HG02678 (cell line): ENCODE results near the gene TK1.
"Not testable (repeated sequence)": the region's sequence is repeated elsewhere in the genome, so short reads cannot be mapped to it uniquely, and the experiment has no call there.

ENCODE experiments used
- ATAC-seq: cut with Tn5 transposase; IDR thresholded peaks from one replicate; pipeline ENCODE4 v1.9.1; 2021; ENCODE audit warnings: mild to moderate bottlenecking, moderate library complexity; ENCODE audit not compliant: unreplicated experiment

TK1 gene, protein sequence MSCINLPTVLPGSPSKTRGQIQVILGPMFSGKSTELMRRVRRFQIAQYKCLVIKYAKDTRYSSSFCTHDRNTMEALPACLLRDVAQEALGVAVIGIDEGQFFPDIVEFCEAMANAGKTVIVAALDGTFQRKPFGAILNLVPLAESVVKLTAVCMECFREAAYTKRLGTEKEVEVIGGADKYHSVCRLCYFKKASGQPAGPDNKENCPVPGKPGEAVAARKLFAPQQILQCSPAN

DNA sequence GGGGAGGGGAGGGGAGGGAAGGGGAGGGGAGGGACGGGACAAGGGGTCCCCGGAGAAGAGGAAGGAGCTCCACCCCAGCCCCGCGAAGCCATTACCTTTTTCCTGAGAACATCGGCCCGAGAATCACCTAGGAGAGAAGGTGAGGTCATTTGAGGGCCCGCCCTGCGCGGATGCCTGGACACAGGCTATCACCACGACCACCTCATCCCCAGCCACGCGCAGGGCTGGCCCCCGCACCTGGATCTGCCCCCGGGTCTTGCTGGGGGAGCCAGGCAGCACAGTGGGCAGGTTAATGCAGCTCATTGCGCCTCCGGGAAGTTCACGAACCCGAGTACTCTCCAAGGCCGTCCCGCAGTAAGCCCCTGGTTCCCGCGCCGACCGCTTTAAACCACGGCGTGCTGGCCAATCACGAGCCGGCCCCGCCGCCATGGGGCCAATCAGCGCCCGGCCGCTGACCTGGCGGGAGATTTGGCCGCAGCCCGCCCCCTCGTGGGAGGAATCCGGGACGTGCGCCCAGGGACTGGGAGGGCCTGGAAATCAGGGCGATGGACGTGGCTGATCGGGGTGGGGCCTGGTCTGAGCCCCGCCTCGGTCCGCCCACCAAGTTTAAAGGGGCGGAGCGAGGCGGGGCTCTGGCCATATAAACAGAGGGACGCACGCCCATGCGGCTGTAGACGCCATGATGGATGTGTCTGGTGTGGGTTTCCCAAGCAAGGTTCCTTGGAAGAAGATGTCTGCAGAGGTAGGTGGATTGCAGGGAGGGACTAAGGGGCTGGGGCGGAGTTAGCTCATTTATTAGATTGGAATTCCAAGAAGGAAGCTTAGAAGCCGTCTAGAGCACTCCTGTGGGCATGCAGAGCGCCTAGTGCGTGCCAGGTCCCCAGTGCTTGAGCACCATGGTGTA is at the start of gene TK1, which contains the start of gene AFMID:
TK1 (minus strand) TSS at position 361 of the 904 bp plus-strand sequence; CDS start at position 303, 58 bp downstream.
AFMID (plus strand) TSS at position 671 of the 904 bp plus-strand sequence; CDS start at position 680, 9 bp downstream.
- peak; percentile 92 for ATAC-seq

DNA sequence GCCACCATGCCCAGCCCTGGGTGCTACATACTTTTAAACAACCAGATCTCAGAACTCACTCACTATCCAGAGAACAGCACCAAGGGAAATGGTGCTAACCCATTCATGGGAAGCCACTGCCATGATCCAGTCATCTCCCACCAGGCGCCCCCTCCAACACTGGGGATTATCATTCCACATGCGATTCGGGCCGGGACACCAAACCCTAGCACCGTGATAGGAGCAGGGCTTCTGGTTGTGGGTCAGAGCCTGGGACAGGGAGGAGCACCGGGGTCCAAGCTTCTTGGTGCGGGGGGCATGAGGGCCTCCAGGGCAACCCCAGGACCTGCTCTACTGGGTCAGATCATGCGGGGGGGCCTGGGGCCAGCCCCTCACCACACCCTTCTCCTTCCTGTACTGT is 49.0 kb upstream of the TK1 start:
- no peak for ATAC-seq

DNA sequence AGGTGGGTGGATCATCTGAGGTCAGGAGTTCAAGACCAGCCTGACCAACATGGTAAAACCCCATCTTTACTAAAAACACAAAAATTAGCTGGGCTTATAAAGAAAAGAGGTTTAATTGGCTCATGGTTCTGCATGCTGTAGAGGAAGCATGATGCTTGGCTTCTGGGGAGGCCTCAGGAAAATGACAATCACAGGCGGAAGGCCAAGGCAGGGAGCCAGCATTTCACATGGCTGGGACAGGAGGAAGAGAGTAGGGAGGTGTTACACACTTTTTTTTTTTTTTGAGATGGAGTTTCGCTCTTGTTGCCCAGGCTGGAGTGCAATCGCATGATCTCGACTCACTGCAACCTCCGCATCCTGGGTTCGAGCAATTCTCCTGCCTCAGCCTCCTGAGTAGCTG is 48.2 kb upstream of the TK1 start:
- ATAC-seq: not testable (repeated sequence)

DNA sequence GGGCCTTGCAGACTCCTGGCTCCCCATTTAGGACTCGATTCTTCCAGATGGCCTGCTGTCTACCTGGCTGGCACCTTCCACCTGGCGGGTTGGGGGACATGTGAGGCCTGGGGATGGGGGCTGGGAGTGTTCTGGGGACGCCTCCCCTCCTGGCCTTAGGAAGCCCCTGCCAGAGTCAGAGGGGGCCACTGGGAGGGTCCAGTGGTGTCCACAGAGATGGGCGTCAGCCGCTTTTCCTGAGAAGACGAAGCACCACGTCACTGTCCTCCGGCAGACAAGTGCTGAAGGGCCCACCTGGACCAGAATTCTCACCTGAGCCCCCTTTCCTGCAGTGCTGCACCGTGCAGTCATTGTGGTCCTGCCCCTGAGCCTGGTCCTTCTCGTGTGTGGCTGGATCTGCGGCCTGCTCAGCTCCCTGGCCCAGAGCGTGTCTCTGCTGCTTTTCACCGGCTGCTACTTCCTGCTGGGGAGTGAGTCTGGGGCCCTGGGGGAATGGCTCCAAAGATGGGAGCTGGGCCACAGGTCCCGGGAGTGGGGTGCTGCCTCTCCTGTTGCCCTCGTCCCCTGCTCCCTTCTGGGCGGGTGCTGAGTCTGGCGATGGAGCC is 47.5 kb upstream of the TK1 start:
- ATAC-seq: no peak

DNA sequence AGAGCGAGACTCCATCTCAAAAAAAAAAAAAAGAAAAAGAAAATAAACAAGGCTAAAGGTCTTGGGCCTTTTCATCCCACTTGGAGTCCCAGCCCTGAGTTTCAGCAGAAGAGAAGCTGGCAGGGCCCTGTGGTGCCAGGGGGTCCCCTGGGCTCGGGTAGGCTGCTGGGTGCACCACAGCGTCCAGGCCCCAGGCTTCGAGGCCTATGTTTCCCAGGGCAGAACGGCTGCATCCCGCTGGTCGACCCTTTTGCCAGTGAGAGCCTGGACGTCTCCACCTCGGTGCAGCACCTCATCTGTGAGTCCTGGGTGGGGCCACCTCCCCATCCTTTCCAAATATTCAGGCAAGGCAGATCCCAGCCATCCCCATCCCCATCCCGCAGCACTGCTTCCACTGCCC is 46.8 kb upstream of the TK1 start:
- ATAC-seq: no peak

DNA sequence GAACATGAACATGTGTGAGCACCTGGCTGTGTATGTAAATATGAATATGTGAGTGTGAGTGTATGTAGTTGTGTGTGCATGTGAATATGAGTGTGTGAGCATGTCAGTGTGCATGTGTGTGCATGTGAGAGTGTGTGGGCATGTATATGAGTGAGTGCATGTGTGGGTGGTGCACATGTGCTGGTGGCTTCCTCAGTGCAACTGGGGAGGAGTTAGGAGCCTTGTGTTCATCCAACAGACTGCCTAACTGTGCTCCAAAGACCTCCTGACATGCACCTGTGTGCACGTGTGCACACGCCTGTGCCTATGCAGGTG is 46.0 kb upstream of the TK1 start:
- ATAC-seq: no peak

DNA sequence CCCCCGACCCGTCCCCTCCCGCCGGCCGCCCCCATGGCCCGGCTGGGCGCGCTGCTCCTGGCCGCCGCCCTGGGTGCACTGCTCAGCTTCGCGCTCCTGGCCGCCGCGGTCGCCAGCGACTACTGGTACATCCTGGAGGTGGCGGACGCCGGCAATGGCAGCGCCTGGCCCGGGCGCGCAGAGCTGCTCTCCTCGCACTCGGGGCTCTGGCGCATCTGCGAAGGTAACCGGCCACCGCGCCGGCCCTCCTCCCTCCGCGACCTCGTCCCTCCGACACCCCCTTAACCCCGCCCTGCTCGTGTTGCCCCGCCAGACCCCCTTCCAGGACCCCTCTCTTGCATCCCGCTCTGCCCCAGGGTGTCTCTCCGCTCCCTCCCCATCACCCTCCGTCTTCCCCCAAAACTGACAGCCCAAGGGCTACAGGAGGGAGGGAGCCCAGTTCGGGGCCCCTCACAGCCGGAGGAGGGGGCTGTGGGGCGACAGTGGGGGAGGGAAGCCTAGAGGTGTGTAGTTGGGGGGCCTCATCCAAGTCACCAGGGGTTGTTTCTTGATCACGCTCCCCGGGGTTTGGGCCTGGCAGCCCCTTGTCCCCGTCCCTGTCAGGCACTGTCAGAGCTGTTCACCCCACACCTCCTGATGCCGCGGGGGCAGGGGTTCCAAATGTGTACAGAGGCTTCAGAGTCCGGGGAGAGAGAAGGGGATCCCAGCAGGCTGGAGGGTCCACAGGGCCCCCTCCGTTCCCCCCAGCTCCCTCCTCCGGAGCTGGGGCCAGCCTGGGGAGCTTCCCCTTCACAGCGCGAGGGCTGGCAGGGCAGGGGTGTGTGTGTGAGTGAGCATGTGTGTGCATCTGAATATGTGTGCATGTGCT is 45.4 kb upstream of the TK1 start:
- ATAC-seq: no peak

DNA sequence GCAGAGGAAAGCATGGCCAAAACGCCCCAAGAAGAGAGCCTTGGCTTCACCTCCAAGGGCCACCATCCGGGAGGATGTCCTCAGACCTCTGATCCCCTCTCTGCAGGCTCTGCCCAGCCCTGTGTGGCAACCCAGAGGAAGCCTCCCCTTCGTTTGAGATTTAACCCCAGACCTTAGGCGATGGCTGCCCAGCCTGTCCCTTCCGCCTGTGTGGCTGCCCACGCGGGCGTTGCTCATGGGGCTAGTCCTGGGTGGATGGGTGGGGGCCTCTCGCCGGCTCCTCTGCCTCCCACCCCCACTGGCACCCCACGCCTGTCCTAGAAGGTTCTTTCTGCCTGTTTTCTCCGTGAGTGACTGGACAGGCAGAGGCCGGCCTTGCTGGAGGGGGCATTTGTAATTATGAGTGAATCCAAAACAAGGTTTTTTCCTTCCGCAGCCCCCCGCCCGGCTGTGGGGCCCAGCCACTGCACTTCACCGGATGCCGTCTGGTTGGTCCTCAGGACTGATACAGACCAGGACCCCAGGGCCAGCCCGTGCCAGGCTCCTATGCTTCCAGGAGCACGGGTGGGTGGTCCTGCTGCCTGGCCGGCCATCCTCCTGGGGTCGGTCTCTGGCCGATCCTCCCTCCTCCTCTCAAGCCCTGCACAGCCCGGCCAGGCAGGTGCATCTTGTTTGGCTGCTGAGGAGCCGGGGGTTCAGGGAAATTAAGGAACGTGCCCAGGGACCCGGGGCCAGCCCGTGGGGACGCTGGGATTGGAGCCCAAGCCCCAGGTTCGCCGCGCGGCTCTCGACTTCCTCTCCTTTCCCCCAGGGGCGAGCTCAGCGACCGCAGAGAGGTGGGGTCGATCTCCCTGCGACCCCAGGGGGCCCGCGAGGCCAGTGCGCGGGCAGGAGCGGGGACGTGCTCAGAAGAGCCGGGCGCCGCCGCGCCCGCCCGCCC is 44.4 kb upstream of the TK1 start, which contains the start of gene TMEM235:
TMEM235 (plus strand) TSS at position 636 of the 940 bp plus-strand sequence. CDS start 393 bp downstream, outside the sequence.
- no peak for ATAC-seq

DNA sequence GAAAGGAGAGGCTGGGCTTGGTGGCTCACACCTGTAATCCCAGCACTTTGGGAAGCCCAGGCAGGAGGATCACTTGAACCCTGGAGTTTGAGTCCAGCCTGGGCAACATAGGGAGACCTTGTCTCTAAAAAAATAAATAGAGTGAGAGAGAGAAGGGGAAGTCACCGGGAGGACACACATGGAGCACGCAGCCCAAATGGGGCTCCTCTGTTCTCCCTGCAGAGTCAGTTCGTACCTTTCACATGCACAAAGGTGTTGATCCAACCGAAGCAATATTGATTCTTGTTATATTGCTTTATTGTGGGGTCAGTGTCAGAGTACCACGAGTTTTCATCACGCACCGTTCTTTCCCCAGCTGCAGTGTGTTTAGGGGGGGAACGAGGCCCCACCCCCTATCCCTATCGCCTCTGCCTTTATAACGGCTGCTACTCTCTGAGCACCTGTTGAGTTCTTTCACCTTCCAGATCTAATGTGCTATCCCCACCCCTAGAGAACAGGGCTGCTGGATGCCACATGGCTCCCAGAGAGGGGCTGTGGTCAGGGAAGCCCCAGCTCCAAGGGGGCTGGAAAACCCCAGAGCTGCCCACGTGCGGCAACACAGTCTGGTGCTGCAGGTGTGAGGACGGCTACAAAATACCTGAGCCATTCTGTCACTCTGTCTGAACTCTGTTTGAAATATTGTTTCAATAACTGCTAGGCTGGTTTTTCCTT is 43.6 kb upstream of the TK1 start:
- ATAC-seq: no peak

DNA sequence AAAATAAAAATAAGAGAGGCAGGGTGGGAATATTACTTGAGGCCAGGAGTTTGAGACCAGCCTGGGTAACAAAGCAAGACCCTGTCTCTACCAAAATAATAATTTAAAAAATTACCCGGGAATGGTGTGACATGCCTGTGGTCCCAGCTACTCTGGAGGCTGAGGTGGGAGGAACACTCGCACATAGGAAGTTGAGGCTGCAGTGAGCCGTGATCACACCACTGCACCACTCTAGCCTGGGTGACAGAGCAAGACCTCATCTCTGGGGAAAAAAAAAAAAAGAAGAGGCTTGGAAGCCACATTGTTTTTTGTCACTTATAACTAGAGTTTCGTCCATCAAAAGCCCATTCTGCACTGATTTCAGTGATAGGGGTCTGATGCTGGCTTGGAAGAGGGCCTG is 41.3 kb upstream of the TK1 start:
- no peak for ATAC-seq

DNA sequence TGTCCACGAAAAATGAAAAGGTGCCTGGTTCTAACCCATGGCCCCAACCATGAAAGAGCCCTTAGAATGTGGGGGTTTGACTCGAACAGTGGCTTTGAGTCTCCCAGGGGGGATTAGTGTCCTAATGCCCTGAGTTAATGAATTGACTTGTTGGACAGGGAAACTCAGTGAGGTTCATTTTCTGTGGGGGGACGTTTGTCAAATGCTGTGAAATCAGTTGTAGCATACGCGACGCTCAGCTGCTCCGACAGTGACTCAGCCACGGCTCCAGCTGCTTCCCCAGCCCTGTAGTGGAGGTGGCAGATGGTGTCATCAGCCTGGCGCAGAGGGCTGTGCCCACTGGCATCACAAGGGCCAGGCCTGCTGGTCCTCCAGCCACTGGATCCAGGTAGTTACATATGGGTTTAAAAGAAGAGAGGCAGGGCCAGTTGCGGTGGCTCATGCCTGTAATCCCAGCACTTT is 40.6 kb upstream of the TK1 start:
- ATAC-seq: no peak

DNA sequence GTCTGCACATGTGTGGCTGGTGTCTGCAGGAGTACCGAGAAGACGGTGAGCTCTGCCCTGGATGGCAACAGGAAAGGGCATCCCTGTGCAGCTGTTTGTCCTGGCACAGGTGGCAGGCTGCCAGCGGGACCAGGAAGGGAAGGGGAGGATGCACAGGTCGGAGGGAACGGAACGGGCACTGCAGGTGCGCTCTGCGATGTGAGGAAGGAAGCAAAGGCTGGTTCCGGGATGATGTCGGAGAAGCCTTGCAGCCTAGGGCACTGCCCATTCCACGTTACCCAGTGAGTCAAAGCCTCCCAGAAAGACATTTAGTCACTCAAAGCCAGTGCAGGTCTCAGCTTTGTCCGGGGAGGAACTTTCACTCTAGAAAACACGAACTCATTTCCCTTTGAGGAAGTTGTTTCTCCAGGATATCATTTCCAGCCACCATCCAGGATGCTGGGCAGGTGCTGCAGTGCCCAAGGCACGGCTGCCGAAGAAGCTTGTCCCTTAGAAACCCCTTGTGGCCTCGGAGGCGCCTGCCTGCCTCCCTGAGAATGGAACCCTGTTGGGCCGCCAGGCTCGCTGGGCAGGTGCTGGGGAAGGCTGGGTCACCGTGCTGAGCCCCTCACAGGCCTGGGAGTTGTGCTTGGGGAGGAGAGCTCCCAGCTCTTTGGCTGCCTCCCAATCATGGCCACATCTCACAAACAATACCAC is 40.1 kb upstream of the TK1 start:
- no peak for ATAC-seq

DNA sequence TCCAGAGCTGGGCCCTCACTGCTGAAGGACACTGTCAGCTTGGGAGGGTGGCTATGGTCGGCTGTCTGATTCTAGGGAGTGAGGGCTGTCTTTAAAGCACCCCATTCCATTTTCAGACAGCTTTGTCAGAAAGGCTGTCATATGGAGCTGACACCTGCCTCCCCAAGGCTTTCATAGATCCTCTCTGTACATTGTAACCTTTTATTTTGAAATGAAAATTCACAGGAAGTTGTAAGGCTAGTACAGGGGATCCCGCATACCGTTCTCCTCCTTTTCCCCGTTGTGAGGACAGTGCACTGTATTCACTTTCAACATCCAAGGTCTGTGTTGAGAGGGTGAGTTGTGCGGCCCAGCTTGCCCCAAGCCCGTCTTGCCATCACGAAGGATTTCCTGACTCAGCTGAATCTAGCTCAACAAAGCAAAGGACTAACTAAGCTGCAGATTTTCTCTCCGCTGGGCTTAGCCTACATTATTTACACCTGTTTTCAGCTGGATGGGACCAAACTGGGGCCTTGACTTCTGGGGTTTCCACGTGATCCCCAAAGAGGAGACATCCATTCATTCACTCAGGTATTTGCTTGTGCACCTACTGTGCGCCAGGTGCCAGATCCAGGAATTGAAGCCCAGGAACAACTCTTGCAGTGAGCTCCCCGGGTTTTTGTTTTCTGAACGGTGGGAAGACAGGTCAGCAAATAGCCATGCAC is 39.4 kb upstream of the TK1 start:
- ATAC-seq: no peak

DNA sequence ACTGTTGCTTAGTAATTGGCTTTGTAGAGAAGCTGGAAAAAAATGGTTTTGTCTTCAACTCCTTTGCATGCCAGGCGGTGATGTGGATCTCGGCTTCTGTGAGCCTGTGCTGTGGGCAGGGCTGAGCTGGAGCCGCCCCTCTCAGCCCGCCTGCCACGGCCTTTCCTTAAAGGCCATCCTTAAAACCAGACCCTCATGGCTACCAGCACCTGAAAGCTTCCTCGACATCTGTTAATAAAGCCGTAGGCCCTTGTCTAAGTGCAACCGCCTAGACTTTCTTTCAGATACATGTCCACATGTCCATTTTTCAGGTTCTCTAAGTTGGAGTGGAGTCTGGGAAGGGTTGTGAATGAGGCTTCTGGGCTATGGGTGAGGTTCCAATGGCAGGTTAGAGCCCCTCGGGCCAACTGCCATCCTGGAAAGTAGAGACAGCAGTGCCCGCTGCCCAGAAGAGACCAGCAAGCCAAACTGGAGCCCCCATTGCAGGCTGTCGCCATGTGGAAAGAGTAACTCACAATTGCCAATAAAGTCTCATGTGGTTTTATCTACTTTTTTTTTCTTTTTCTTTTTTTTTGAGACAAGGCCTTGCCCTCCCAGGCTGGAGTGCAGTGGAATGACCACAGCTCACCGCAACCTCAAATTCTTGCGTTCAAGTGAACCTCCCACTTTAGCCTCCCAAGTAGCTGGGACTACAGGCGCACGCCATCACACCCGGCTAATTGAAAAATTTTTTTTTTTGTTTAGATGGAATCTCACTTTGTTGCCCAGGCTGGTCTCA is 38.4 kb upstream of the TK1 start:
- ATAC-seq: no peak

DNA sequence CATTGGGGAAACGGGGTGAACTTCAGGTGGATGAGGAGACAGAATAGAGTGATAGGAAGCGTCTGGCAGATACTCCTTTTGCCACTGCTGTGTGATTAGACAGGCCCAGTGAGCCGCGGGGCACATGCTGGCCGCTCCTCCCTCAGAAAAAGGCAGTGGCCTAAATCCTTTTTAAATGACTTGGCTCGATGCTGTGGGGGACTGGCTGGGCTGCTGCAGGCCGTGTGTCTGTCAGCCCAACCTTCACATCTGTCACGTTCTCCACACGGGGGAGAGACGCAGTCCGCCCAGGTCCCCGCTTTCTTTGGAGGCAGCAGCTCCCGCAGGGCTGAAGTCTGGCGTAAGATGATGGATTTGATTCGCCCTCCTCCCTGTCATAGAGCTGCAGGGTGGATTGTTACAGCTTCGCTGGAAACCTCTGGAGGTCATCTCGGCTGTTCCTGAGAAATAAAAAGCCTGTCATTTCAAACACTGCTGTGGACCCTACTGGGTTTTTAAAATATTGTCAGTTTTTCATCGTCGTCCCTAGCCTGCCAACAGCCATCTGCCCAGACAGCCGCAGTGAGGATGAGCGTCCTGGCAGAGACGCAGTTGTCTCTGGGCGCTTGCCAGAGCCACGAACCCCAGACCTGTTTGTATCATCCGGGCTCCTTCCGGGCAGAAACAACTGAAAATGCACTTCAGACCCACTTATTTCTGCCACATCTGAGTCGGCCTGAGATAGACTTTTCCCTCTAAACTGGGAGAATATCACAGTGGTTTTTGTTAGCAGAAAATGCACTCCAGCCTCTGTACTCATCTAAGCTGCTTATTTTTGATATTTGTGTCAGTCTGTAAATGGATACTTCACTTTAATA is 37.6 kb upstream of the TK1 start:
- ATAC-seq: no peak

DNA sequence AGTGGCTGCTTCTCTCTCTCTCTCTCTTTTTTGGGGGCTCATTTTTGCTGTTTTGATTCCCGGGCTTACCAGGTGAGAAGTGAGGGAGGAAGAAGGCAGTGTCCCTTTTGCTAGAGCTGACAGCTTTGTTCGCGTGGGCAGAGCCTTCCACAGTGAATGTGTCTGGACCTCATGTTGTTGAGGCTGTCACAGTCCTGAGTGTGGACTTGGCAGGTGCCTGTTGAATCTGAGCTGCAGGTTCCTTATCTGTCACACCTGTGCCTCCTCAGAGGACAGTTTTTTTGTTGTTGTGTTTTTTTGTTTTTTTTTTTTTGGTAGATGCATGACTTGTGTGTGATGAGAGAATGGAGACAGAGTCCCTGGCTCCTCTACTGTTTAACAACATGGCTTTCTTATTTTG is 36.9 kb upstream of the TK1 start:
- ATAC-seq: no peak
